Activated naive CD8-positive, alpha-beta T cell treated with anti-CD3 and anti-CD28 coated beads, Interleukin-2, amount 50 U/mL, for 24 hours (primary cell): ENCODE data around the gene CCDC178.
"Not testable (repeated sequence)": the region's sequence is repeated elsewhere in the genome, so short reads cannot be mapped to it uniquely, and the experiment has no call there.

Source experiments
- ATAC-seq: fragments of 150-1000 bp; cut with Tn5 transposase; one replicate; pipeline ENCODE4 v1.10.0; 2021
- DNase-seq: peaks from one replicate; pipeline ENCODE4 v3.0.0; 2021
- H3K27ac Mint-ChIP-seq: one replicate; pipeline ENCODE4 v1.8.0; 2021; ENCODE audit warnings: mild to moderate bottlenecking, mixed read lengths
- H3K27me3 Mint-ChIP-seq: one replicate; pipeline ENCODE4 v1.8.0; 2021; ENCODE audit warnings: mixed read lengths
- H3K36me3 Mint-ChIP-seq: one replicate; pipeline ENCODE4 v1.8.0; 2021; ENCODE audit warnings: low read depth, mixed read lengths
- H3K4me1 Mint-ChIP-seq: one replicate; pipeline ENCODE4 v1.8.0; 2021; ENCODE audit warnings: mixed read lengths
- H3K4me3 Mint-ChIP-seq: one replicate; pipeline ENCODE4 v1.8.0; 2021; ENCODE audit warnings: mild to moderate bottlenecking, moderate library complexity, mixed read lengths
- H3K9me3 Mint-ChIP-seq: one replicate; pipeline ENCODE4 v1.8.0; 2021; ENCODE audit warnings: mixed read lengths

The CCDC178 gene

GRCh38 chr18:33404244-33404873 is 36.2 kb downstream of the CCDC178 start:
- H3K27me3 Mint-ChIP-seq: no peaks in the 10 kb centered on the region
- no peaks in the 10 kb centered on the region for H3K9me3 Mint-ChIP-seq
- no peak for DNase-seq
- no peaks in the 10 kb centered on the region for H3K36me3 Mint-ChIP-seq
- ATAC-seq: no peak
- no peak overlapping the region for H3K4me3 Mint-ChIP-seq
- H3K27ac Mint-ChIP-seq: no peak overlapping the region
- H3K4me1 Mint-ChIP-seq: no peaks in the 10 kb centered on the region

DNA sequence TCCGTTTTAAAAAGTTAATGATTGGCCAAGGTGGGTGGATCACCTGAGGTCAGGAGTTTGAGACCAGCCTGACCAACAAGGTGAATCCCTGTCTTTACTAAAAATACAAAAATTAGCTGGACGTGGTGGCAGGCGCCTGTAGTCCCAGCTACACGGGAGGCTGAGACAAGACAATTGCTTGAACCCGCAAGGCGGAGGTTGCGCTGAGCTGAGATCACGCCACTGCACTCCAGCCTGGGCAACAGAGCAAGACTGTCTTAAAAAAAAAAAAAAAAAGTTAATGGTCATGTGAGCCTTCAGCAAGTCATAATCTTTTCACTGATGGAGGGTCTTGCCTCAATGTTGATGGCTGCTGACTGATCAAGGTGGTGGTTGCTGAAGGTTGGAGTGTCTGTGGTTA is 41.6 kb downstream of the CCDC178 start:
- not testable (repeated sequence) for H3K9me3 Mint-ChIP-seq, H3K36me3 Mint-ChIP-seq, H3K4me3 Mint-ChIP-seq, DNase-seq, H3K27ac Mint-ChIP-seq, ATAC-seq, H3K27me3 Mint-ChIP-seq, H3K4me1 Mint-ChIP-seq

GRCh38 chr18:33375829-33376228 is 64.7 kb downstream of the CCDC178 start:
- no peaks in the 10 kb centered on the region for H3K27me3 Mint-ChIP-seq
- peaks cover 11% of the 10 kb centered on the region for H3K9me3 Mint-ChIP-seq
- DNase-seq: no peak
- no peak for ATAC-seq
- H3K4me1 Mint-ChIP-seq: no peaks in the 10 kb centered on the region
- H3K4me3 Mint-ChIP-seq: no peak overlapping the region
- H3K27ac Mint-ChIP-seq: no peak overlapping the region
- no peaks in the 10 kb centered on the region for H3K36me3 Mint-ChIP-seq

DNA sequence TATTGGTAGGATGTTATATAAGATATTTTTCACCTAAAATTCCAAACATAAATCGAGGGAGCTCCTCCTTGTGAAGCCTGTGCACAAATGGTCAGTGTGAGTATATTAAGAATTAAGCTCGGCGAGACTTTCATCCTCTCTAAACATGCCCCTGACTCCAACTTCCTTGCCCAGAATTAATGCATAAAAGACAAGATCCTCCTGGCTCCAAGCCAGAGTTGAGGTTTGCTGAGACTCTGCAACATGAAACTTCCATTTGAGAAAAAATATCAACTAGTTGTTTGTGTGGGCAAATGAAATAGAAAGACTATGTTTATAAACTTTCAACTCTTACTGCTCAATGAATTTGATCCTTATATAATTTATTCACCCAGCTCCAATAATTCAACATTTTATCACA is 68.1 kb downstream of the CCDC178 start:
- ATAC-seq (no peak), DNase-seq (no peak)
- no peak overlapping the region for H3K4me3 Mint-ChIP-seq
- H3K4me1 Mint-ChIP-seq: no peaks in the 10 kb centered on the region
- no peaks in the 10 kb centered on the region for H3K27me3 Mint-ChIP-seq
- no peak overlapping the region for H3K27ac Mint-ChIP-seq
- no peaks in the 10 kb centered on the region for H3K36me3 Mint-ChIP-seq
- peaks cover 10% of the 10 kb centered on the region for H3K9me3 Mint-ChIP-seq

DNA sequence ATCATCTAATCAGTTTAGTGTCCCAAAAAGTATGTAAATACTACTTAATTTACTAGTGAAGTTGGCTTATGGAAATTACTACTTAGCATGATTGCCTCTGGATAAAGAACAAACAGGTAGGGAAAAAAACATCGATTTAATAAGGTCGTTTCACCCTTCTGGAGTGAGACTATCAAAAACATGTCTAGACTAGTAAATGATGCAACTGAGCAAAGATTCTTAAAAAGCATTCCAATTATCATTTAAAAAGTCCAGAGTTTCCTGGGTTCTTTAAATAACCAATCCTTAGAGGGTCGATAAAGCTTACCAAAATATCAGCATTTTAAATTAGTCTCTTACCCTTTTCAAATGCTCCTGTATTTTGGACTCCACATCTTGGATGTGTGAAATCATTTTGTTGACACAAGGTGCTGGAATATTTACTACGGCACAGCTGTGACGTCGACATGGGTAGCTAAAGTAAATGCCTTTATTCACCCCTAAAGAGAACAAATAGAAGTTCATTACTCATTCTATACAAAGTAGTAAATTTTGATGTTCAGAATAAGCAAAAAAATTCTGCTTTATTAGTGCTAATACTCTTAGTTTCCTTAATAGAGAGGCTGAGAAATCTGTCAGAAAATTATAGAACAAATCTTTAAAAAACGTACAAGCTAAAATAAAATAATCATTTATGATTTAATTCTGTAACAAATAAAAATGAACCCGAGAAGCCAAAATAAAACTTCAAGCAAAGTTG is 70.6 kb downstream of the CCDC178 start:
- no peaks in the 10 kb centered on the region for H3K36me3 Mint-ChIP-seq
- H3K4me3 Mint-ChIP-seq: no peak overlapping the region
- H3K27me3 Mint-ChIP-seq: no peaks in the 10 kb centered on the region
- H3K27ac Mint-ChIP-seq: no peak overlapping the region
- H3K9me3 Mint-ChIP-seq: peaks cover 4% of the 10 kb centered on the region
- ATAC-seq (no peak), DNase-seq (no peak)
- no peaks in the 10 kb centered on the region for H3K4me1 Mint-ChIP-seq

DNA sequence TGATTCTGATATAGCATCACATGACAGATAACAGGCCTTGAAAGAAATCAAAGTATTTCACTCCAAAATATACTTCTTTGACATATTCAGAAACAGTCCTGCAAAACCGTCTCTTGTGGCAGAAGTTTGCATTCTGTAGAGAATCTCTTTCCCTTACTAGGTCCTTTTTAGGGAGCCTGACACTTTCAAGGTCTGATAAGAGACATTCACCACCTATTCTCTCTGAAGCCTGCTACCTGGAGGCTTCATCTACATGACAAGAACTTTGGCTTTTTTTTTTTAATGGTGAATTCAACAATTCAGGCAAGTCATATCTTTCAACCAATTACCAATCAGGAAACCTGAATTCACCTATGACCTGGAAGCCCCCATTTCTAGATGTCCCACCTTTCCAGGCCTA is 83.8 kb downstream of the CCDC178 start:
- no peak for DNase-seq
- ATAC-seq: no peak
- peaks cover 9% of the 10 kb centered on the region for H3K9me3 Mint-ChIP-seq
- no peak overlapping the region for H3K4me3 Mint-ChIP-seq
- H3K27me3 Mint-ChIP-seq: no peaks in the 10 kb centered on the region
- no peaks in the 10 kb centered on the region for H3K36me3 Mint-ChIP-seq
- no peaks in the 10 kb centered on the region for H3K4me1 Mint-ChIP-seq
- H3K27ac Mint-ChIP-seq: no peak overlapping the region

- Mint-ChIP-seq H3K27ac (no peak overlapping the region), H3K4me3 (no peak overlapping the region), H3K4me1 (no peaks in the 10 kb centered on the region), H3K9me3 (peaks cover 9% of the 10 kb centered on the region), H3K27me3 (no peaks in the 10 kb centered on the region), H3K36me3 (no peaks in the 10 kb centered on the region)
- no peak for DNase-seq
- no peak for ATAC-seq
These were observed 84.8 kb downstream of the CCDC178 start for GRCh38 chr18:33355756-33356155.

DNA sequence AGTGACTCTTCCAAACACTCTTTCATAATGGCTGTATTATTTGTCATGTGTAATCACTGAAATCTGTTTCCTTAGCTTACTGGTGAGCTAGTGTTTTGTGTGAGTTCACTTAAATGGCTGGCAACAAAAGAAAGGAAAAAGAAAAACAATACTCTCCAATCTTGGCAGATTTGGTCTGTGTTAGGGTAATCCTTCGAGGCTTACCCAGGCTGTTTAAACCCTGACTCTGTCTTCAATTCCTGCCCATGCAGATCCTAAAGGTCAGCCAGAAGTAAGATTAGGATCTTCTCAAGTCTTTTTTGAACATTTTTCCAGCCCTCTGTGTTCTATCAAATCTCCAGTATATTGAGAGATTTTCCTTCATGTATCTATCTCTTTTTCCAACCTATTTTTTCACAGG is 85.3 kb downstream of the CCDC178 start:
- Mint-ChIP-seq H3K4me3 (no peak overlapping the region), H3K27ac (no peak overlapping the region), H3K27me3 (no peaks in the 10 kb centered on the region), H3K36me3 (no peaks in the 10 kb centered on the region), H3K4me1 (no peaks in the 10 kb centered on the region), H3K9me3 (peaks cover 9% of the 10 kb centered on the region)
- DNase-seq: no peak
- ATAC-seq: no peak

GRCh38 chr18:33350256-33350655 is 90.3 kb downstream of the CCDC178 start:
- Mint-ChIP-seq H3K4me3 (no peak overlapping the region), H3K27me3 (no peaks in the 10 kb centered on the region), H3K36me3 (no peaks in the 10 kb centered on the region), H3K27ac (no peak overlapping the region), H3K4me1 (no peaks in the 10 kb centered on the region), H3K9me3 (peaks cover 5% of the 10 kb centered on the region)
- DNase-seq (no peak), ATAC-seq (no peak)

DNA sequence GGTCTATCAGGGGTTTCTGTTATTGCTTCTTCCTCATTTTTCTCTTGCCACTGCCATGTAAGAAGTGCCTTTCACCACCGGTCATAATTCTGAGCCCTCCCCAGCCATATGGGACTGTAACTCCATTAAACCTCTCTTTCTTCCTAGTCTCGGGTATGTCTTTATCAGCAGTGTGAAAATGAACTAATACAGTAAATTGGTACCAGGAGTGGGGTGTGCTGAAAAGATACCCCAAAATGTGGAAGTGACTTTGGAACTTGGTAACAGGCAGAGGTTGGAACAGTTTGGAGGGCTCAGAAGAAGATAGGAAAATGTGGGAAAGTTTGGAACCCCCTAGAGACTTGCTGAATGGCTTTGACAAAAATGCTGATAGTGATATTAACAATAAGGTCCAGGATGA is 100.8 kb downstream of the CCDC178 start:
- not testable (repeated sequence) for ATAC-seq, H3K4me1 Mint-ChIP-seq, H3K27ac Mint-ChIP-seq, DNase-seq, H3K27me3 Mint-ChIP-seq, H3K4me3 Mint-ChIP-seq, H3K36me3 Mint-ChIP-seq
- H3K9me3 Mint-ChIP-seq: peaks cover 26% of the 10 kb centered on the region

GRCh38 chr18:33334781-33335180 is 105.7 kb downstream of the CCDC178 start:
- Mint-ChIP-seq H3K27ac (no peak overlapping the region), H3K27me3 (no peaks in the 10 kb centered on the region), H3K4me1 (no peaks in the 10 kb centered on the region), H3K4me3 (no peak overlapping the region), H3K9me3 (peaks cover 15% of the 10 kb centered on the region), H3K36me3 (no peaks in the 10 kb centered on the region)
- ATAC-seq (no peak), DNase-seq (no peak)

- H3K36me3 Mint-ChIP-seq: no peaks in the 10 kb centered on the region
- DNase-seq: no peak
- ATAC-seq: no peak
These were observed 109.8 kb downstream of the CCDC178 start for GRCh38 chr18:33330711-33331110.

GRCh38 chr18:33326975-33327374 is 113.5 kb downstream of the CCDC178 start:
- Mint-ChIP-seq H3K27ac (no peak overlapping the region), H3K4me1 (no peaks in the 10 kb centered on the region), H3K36me3 (no peaks in the 10 kb centered on the region), H3K27me3 (no peaks in the 10 kb centered on the region), H3K9me3 (peaks cover 4% of the 10 kb centered on the region), H3K4me3 (no peak overlapping the region)
- DNase-seq (no peak), ATAC-seq (no peak)

More at GRCh38 chr18:33330711-33331110, 109.8 kb downstream of the CCDC178 start:
- Mint-ChIP-seq H3K27me3 (no peaks in the 10 kb centered on the region), H3K9me3 (peaks cover 4% of the 10 kb centered on the region), H3K27ac (no peak overlapping the region), H3K4me3 (no peak overlapping the region), H3K4me1 (no peaks in the 10 kb centered on the region)

DNA sequence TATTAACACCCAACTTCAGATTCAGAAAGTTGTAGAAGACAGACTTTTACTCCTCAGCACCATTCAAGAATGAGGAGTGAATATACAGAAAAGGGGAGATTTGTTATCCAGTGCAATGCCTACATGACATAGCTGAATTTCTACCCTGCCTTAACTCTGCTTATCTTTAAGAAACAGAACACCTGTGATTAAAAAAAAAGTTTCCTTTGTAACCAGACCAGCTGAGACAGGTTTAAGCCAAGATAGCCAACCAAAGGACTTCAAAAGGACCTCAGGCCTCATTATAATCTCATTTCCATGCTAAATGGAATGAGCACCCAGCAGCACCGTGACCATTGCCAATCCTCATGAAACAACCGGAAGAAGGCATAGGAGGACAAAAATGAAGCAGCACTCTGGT is 122.9 kb downstream of the CCDC178 start:
- Mint-ChIP-seq H3K4me3 (no peak overlapping the region), H3K36me3 (no peaks in the 10 kb centered on the region), H3K27ac (no peak overlapping the region), H3K27me3 (no peaks in the 10 kb centered on the region), H3K9me3 (peaks cover 11% of the 10 kb centered on the region), H3K4me1 (no peaks in the 10 kb centered on the region)
- ATAC-seq: no peak
- DNase-seq: no peak

GRCh38 chr18:33316146-33316587 is 124.4 kb downstream of the CCDC178 start:
- Mint-ChIP-seq H3K36me3 (no peaks in the 10 kb centered on the region), H3K9me3 (peaks cover 11% of the 10 kb centered on the region), H3K27me3 (no peaks in the 10 kb centered on the region), H3K4me3 (no peak overlapping the region), H3K4me1 (no peaks in the 10 kb centered on the region), H3K27ac (no peak overlapping the region)
- no peak for ATAC-seq
- DNase-seq: no peak
